Raji (cell line): ENCODE data around the gene HEYL.

Experiments used
- POLR2A ChIP-seq: IDR thresholded peaks from 2 replicates; pipeline ENCODE4 v1.6.1; 2011; ENCODE audit warnings: low read depth, low read length, control low read depth; ENCODE audit not compliant: insufficient read depth

HEYL gene

DNA sequence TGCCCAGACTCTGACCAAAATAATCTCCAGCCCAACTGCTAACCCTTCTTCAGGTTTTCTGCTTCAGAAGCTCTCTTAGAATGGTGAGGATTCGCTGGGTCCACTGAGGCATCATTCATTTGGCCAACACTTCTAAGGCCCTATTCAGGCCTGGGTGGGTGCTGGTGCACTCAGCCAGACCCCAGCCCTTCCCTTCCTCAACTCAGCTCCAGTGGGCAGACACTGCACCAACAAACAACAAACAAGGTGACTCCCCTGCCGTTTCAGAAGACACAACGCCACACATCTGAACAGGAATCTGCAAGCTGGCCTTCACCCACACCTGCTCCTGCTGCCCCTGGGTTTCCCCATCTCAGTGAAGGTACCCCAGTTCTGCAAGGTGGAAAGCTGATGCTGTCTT, 6.0 kb downstream of the HEYL start:
- no peak for TF ChIP-seq POLR2A

- TF ChIP-seq POLR2A = no peak
These were observed 6.6 kb downstream of the HEYL start for GRCh38 chr1:39632682-39633417.

GRCh38 chr1:39632323-39632681, 7.1 kb downstream of the HEYL start:
- TF ChIP-seq POLR2A = no peak

- no peak for TF ChIP-seq POLR2A
These were observed 7.8 kb downstream of the HEYL start for GRCh38 chr1:39631361-39632322.

GRCh38 chr1:39628807-39629350, 10.6 kb downstream of the HEYL start:
- no peak for TF ChIP-seq POLR2A

- no peak for TF ChIP-seq POLR2A
These were observed 12.8 kb downstream of the HEYL start for GRCh38 chr1:39626646-39627045.

DNA sequence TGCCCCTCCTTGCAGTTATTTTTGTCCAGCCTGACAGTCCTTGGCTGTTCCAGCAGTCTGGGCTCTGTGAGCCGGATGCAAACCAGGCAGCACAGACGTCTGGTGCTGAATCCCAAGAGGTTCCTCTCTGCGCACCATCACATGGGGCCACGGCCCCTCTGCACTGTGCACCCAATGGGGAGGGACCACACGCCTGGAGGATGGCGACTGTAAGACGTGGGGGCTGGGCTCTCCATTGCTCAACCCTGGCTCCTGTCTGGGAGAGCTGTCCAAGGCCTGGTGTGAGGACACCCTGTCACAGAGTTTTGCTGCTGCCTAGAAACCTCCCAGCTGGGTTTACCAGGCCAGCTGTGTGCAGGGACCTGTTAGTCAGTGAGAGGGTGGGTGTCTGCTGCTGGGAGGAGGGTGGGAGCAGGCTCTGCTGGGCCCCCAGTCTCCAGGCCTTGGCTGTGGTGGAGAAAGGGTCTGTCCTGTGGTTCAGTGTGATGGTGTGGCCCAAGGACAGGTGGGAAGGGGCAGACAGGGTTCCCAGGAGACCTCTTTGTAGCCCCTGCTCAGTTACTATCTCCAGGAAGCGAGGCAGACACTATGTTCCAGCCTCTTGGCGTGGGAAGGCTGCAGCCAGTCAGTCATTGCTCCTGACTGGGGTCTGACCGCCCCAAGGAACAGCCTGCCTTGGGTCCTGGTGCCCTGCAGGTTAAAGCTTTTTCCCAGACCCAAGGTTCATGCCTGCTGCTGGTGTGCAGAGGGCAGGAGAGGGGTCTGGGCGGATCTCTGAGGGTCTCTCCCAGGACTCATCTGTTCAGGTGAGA, 13.8 kb downstream of the HEYL start:
- TF ChIP-seq POLR2A = no peak

DNA sequence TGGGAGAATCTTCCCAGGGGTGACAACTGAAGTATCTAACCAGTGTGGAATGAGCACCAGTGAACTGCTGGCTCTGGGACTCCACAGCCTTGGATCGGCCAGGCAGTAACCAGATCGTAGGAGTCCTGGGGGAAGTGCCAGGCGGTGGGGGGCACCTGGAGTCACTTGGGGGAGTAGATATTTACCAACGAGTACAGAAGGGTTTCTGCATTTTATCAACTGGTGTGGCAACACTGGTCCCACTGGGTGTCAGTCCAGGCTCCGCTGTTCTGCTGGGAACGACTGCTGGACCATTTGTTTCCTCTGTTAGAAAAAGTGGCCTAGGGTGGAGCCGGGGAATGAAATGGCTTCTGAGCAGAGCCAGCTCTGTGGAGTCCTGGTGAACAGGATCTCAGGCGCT, 14.4 kb downstream of the HEYL start:
- no peak for TF ChIP-seq POLR2A

GRCh38 chr1:39623053-39623452, 16.4 kb downstream of the HEYL start:
- no peak for TF ChIP-seq POLR2A

DNA sequence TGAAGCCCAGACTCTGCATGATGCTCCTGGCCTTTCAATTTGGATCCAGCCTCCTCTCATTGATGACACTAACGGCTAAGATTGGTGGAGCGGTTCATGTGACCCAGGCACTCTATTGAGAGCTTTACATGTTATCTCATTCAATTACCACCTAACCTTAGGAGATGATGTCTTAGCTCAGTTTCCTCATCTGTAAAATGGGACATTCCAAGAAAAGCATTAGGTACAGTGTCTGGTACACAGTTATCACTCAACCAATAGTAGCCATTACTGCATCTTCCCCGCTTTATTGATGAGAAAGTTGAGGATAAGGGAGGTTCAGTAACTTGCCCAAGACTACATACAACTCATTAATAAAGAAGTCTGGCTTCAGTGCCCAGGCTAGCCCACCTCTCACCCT, 17.0 kb downstream of the HEYL start:
- no peak for TF ChIP-seq POLR2A

GRCh38 chr1:39620659-39621165, 18.7 kb downstream of the HEYL start:
- TF ChIP-seq POLR2A = no peak

DNA sequence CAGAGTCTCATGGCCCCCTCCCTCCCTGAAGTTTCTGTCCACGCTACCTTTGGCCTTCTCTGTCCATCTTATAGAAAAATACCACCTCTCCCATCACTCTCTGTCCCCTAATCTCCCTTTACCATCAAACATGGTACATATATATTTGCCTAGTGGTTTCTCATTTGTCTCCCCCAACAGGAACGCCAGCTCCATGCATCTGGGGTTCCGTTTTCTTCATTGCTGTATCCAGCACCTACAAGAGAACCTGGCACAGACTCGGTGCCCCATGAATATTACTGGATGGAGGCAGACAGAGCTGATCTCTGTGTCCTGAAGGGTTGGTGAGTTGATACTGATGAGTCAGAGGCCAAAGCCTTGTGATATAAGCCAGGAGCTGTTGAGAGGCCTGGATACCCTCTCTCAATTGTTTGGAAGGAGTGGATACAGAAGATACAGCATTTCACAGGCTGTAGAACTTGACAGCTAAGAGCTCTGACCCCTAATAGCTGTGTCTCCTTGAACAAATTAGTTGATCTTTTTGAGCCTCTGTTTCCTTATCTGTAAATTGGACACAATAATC, 21.9 kb downstream of the HEYL start:
- TF ChIP-seq POLR2A = no peak

DNA sequence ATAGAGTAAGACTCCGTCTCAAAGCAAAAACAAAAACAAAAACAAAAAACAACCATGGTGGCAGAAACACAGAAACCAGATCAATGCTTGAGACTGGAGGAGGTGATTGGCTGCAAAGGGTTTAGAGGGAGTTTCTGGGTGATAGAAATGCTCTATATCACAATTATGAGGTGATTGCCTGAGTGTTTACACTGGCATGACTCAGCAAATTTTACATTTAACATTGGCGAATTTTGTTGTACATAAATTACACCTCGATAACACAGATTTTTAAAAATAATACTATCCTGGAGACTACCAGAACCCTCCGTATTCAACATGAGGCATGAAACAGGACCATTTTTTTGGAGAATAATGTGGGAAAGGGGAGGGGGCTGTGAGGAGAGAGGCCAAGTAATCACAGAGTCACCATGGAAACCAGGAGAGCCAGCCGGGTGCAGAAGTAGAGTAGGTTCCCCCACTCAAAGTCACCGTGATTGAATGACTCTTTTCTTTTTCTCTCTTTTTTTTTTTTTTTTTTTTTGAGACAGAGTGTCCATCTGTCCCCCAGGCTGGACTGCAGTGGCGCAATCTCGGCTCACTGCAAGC, 24.3 kb downstream of the HEYL start:
- no peak for TF ChIP-seq POLR2A

- no peak for TF ChIP-seq POLR2A
These were observed 25.0 kb downstream of the HEYL start for GRCh38 chr1:39614488-39614887.

GRCh38 chr1:39613250-39613649, 26.2 kb downstream of the HEYL start:
- no peak for TF ChIP-seq POLR2A
